Pancreas (tissue), 10 donors: ENCODE results near the gene BEND6. TPM values are rescaled to one million over a fixed set of nuclear protein-coding genes. Genes with fewer than 3 reads are reported as not detected.

Experiments used
- ATAC-seq, 4 donors: fragments of 200-7000 bp; cut with Tn5 transposase; one replicate each; pipeline versions ENCODE4 v1.8.0 to v1.9.1; 2020; ENCODE audit warnings: mild to moderate bottlenecking in 4 of 4, moderate library complexity in 4 of 4
- DNase-seq, 6 donors: peaks; one replicate each; pipeline ENCODE4 v3.0.0-alpha.2; 2020
- FAIRE-seq: peaks from 2 replicates; lab custom pipeline; 2012; peaks lifted over from hg19 to GRCh38; lab: Jason Lieb, UNC
- H3K27ac ChIP-seq, 4 donors: fragments of 200-600 bp; sonication (generic); 1 replicate in 3 of 4; 2 replicates in 1 of 4; pipeline versions ENCODE4 v1.5.0 to v1.8.0; 2020
- H3K27me3 ChIP-seq, 4 donors: fragments of 200-600 bp; one replicate each; pipeline ENCODE4 v1.8.0; 2021
- H3K36me3 ChIP-seq, 3 donors: fragments of 200-600 bp; sonication (generic) in 1 of 3; one replicate each; pipeline versions ENCODE4 v1.5.0 to v1.8.0; 2020 to 2021
- H3K4me1 ChIP-seq, 3 donors: fragments of 200-600 bp; one replicate each; pipeline ENCODE4 v1.8.0; 2021
- H3K4me3 ChIP-seq, 4 donors: fragments of 200-600 bp; sonication (generic) in 2 of 4; one replicate each; pipeline versions ENCODE4 v1.5.0 to v1.8.0; 2020 to 2021
- H3K9me3 ChIP-seq, 4 donors: fragments of 200-600 bp; one replicate each; pipeline ENCODE4 v1.8.0; 2021
- CTCF ChIP-seq, 4 donors: fragments of 200-600 bp; sonication (generic) in 3 of 4; IDR thresholded peaks; one replicate each; pipeline versions ENCODE4 v1.5.0 to v1.8.0; 2021; ENCODE audit warnings: antibody characterized with exemption in 4 of 4
- whole genome bisulfite sequencing, 2 donors: extraction: QIAGEN DNeasy Blood & Tissue Kit; methylation state at CpG; one replicate each; pipeline ENCODE4 v1.1.7; 2013; 5-methylcytosine and 5-hydroxymethylcytosine counted together
- intact Hi-C, 3 donors: fragments of 100-400 bp; cut with DNase I; formaldehyde crosslinking; loops; one replicate each; pipeline versions ENCODE4 v1.11.1 to v1.14.2; 2022
- polyA plus RNA-seq, 2 donors: library from polyadenylated mRNA; stranded (reverse); fragments of 200-250 nt; gene quantifications; one replicate each; pipeline ENCODE4 v1.2.3, GENCODE V29; 2013
- total RNA-seq, 6 donors: library from RNA; stranded (reverse); fragmentation: NEBNext Ultra II Directional in 4 of 6; extraction: Animal tissue kit (Norgen Biotek cat#: 25700) in 4 of 6; gene quantifications; one replicate each; pipeline versions ENCODE4 v1.2.1 to v1.2.4, GENCODE V29; 2021 to 2023
- donor health status: healthy with polysubstance abuse.
- donor health status: DM: no; HTN: no; CAD: no; lungs with moderate emphysema.
- donor health status: DM: no; HTN: no; CAD: no.
- donor health status: control.
- donor health status: control.
- donor health status: Bipolar disorder and iron deficiency.
- donor health status: DM: yes; HTN: yes; CAD: no.
- donor health status: DM: no; HTN: no; CAD: no.
- donor health status: DM: no; HTN: no; CAD: no.
- donor health status: DM: yes; HTN: yes; CAD: no.

BEND6 gene
- total and polyA plus RNA-seq, 8 donors, result 0.06 to 0.94 (median 0.47) TPM; not detected in 2

- ATAC-seq (no peak), FAIRE-seq (no peak), DNase-seq (peak in 1 of 6 donors; percentile 25)
- no peaks in the 10 kb centered on the region for H3K36me3 ChIP-seq
- intact Hi-C loops, result no loop called here
- peaks cover 0 to 8% (median 2%) of the 10 kb centered on the region in 4 donors for H3K27me3 ChIP-seq
- no peaks in the 10 kb centered on the region for H3K9me3 ChIP-seq
- H3K27ac ChIP-seq, result no peak overlapping the region
- no peak for TF ChIP-seq CTCF (IDR thresholded peaks at IDR 0.05)
- no peaks in the 10 kb centered on the region for H3K4me1 ChIP-seq
- 4% methylated on average over 42 of the region's 42 CpGs for WGBS, 2 donors
- peak overlapping the region; percentile 20 to 52 (median 38) for H3K4me3 ChIP-seq
Observed at GRCh38 chr6:56953597-56954402, 1.1 kb upstream of the BEND6 start.

GRCh38 chr6:56955171-56956155 is 556 bp downstream of the BEND6 start:
- intact Hi-C loops, result no loop called here
- Histone ChIP-seq H3K9me3 (no peaks in the 10 kb centered on the region), H3K36me3 (no peaks in the 10 kb centered on the region), H3K4me3 (peak overlapping the region; percentile 4 to 52 (median 38)), H3K27me3 (peaks cover 0 to 5% (median 2%) of the 10 kb centered on the region in 4 donors), H3K27ac (no peak overlapping the region), H3K4me1 (no peaks in the 10 kb centered on the region)
- WGBS, 2 donors, result 2 to 4% methylated on average over 43 to 57 of the region's 57 CpGs
- peak in 3 of 4 donors; percentile 44 to 59 (median 55) for TF ChIP-seq CTCF (IDR thresholded peaks at IDR 0.05)
- FAIRE-seq (no peak), DNase-seq (peak; percentile 70 to 92 (median 78)), ATAC-seq (peak; percentile 79 to 95 (median 90))

GRCh38 chr6:56956491-56956890 is 1.6 kb downstream of the BEND6 start:
- no peaks in the 10 kb centered on the region for H3K4me1 ChIP-seq
- ATAC-seq (no peak), DNase-seq (no peak), FAIRE-seq (no peak)
- peaks cover 0 to 5% (median 2%) of the 10 kb centered on the region in 4 donors for H3K27me3 ChIP-seq
- 65 to 66% methylated on average over 4 of the region's 4 CpGs for WGBS, 2 donors
- H3K36me3 ChIP-seq, result no peaks in the 10 kb centered on the region
- H3K4me3 ChIP-seq, result no peak overlapping the region
- TF ChIP-seq CTCF (IDR thresholded peaks at IDR 0.05), result no peak
- no peak overlapping the region for H3K27ac ChIP-seq
- intact Hi-C loops, result no loop called here
- no peaks in the 10 kb centered on the region for H3K9me3 ChIP-seq

- ATAC-seq (no peak), FAIRE-seq (no peak), DNase-seq (no peak)
- Histone ChIP-seq H3K4me3 (no peak overlapping the region), H3K27me3 (peaks cover 0 to 5% (median 0%) of the 10 kb centered on the region in 4 donors), H3K9me3 (no peaks in the 10 kb centered on the region), H3K27ac (no peak overlapping the region), H3K4me1 (no peaks in the 10 kb centered on the region), H3K36me3 (no peaks in the 10 kb centered on the region)
- WGBS, 2 donors, result 84 to 85% methylated on average over 2 of the region's 2 CpGs
- no peak for TF ChIP-seq CTCF (IDR thresholded peaks at IDR 0.05)
- intact Hi-C loops, result no loop called here
Observed at GRCh38 chr6:56957856-56958255, 2.9 kb downstream of the BEND6 start.
